HFF-Myc (cell line): ENCODE measurements around the gene CHCHD6.

Source experiments
- DNase-seq: peaks from one replicate; pipeline ENCODE4 v3.0.0-alpha.2; 2011; ENCODE audit warnings: low read depth; ENCODE audit errors: extremely low read depth
- H3K4me3 ChIP-seq: replicated peaks from 2 replicates; pipeline ENCODE4 v1.5.1; 2011; ENCODE audit warnings: low read depth, mild to moderate bottlenecking, control low read depth, low read length
- CTCF ChIP-seq: IDR thresholded peaks from 2 replicates; pipeline ENCODE4 v1.5.1; 2012; ENCODE audit warnings: mild to moderate bottlenecking, low read depth, low read length, control low read depth; ENCODE audit errors: missing control alignments

Gene CHCHD6

DNA sequence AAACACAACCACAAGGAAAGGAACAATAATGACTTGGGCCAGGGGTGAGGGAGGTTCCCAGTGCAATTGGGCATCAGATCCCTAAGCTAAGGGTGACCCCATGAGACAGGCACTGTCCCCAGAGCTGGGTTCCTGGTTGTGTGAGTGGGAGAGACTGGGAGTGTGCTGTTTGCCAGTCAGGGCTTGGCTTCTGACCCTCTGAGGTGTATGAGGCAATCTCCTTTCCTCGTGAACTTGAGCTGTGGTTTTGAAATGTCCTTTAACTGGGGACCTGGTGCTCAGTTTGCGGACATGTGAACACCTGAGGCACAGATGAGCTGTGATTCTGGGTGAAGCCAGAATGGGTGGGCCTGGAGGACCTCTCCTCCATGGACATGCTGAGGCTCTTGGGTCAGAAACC is 220.4 kb downstream of the CHCHD6 start:
- DNase-seq: no peak
- no peak for TF ChIP-seq CTCF
- H3K4me3 ChIP-seq: no peak overlapping the region

DNA sequence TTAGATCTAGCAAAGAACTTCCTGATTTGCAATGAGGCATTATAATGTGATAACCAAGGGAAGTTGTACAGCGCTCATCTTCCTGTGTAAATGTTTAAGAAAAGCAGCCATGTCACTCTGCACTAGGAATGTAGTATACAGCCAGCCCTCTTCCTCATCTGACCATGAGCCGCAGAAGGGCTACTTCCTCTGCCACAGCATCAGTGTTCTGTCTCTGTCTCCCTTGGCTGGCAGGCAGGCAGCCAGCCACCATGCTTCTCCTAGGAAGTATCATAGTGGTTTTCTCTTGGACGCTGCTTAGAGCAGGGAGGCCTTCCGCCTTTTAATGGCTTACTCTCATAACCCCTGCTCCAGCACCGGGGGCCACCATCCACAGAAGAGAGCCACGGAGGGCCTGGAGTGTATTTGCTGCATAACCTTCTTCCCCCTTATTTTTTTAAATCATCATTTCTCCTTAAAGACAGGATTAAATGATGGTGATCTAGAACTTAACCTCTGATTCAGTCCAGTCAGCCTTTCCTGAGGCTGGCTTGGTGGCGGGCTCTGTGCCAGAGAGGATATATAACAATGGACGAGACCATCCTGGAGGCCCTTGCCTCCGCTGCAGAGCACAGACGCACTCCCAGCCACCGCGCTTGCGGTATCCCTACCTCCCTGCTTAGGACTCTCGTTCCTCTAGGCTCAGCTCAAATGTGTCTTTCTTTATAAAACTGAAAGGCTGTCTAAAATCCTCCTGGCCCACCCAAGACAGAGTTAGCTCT is 221.6 kb downstream of the CHCHD6 start:
- no peak for DNase-seq
- H3K4me3 ChIP-seq: no peak overlapping the region
- no peak for TF ChIP-seq CTCF

DNA sequence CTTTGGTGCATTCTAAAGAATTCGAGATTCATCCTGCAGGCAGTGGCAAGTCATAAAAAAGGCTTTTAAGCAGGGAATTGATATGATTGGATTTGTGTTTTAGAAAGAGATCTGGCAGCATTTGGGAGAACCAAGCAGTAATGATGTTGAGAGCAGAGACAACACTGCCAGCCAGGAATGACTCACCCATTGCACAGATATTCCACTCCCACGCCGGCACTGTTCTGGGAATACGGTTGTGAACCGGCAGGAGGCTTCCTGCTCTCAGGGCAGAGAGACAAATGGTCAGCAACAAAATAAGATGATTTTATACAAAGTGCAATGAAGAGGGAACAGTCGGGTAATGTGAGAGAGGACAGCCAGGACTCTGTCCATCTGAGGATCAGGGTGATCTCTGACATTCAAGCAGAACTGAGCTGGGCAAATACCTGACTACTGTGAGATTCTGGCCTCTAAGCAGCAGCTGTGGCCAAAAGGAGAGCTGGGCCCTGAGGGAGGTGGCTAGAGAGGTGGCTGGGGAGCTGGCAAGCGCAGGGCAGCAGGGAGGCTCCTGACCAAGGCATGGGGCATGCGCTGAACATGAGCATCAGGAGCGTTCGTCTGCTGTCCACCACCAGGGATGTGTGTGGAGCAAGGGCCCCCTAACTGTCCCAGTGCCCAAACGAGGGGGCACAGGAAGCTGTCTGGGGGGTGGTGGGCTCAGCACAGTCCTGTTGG is 222.8 kb downstream of the CHCHD6 start:
- peak; percentile 22 for TF ChIP-seq CTCF
- no peak for DNase-seq
- no peak overlapping the region for H3K4me3 ChIP-seq

DNA sequence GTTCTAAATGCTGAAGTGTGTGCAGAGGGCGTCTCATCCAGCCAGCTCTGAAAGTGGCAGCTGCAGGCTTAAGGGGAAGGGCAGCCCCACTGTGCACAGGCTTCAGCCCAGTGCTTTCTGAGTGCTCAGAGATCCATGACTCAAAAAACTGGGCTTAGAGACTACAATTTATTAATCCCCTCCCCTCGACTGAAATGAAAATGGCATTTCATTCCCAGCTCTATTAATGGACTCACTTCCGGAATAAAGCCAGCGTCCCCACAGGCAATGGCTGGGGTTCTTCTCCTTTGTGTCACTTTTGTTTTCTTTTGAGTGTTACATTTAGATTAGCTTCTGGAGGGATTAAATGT is 223.3 kb downstream of the CHCHD6 start:
- no peak for TF ChIP-seq CTCF
- no peak for DNase-seq
- H3K4me3 ChIP-seq: no peak overlapping the region

GRCh38 chr3:126927846-126928245 is 223.8 kb downstream of the CHCHD6 start:
- H3K4me3 ChIP-seq: no peak overlapping the region
- DNase-seq: no peak
- no peak for TF ChIP-seq CTCF

- DNase-seq: no peak
- H3K4me3 ChIP-seq: no peak overlapping the region
- TF ChIP-seq CTCF: no peak
Observed at GRCh38 chr3:126928921-126929474, 225.0 kb downstream of the CHCHD6 start.
